HG03432 (cell line): ENCODE data around the gene UBTD1.
"Not testable (repeated sequence)": the region's sequence is repeated elsewhere in the genome, so short reads cannot be mapped to it uniquely, and the experiment has no call there.

Experiments used
- ATAC-seq: cut with Tn5 transposase; IDR thresholded peaks from one replicate; pipeline ENCODE4 v1.9.1; 2021; ENCODE audit warnings: mild to moderate bottlenecking, moderate library complexity; ENCODE audit not compliant: unreplicated experiment

Gene UBTD1

DNA sequence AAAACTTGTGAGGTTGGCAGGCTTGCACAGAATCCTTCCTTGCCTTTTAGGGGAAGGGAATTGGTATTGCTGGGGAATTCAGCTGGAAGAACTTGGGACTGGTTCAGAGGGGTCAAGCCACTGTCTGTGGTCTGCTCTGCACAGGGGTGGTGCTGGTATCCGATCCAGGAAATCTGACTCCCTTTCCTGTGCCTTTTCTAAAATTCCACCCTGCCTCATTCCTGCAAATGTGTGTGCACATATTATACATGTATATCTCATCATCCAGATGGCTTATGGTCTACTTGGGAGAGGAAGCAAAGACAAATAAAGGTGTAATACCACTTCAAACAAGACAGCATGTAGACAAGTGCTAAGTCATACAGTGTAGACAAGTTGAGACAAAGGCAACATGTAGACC, 14.3 kb downstream of the UBTD1 start:
- ATAC-seq: no peak

GRCh38 chr10:97514344-97514743, 15.6 kb downstream of the UBTD1 start:
- no peak for ATAC-seq

DNA sequence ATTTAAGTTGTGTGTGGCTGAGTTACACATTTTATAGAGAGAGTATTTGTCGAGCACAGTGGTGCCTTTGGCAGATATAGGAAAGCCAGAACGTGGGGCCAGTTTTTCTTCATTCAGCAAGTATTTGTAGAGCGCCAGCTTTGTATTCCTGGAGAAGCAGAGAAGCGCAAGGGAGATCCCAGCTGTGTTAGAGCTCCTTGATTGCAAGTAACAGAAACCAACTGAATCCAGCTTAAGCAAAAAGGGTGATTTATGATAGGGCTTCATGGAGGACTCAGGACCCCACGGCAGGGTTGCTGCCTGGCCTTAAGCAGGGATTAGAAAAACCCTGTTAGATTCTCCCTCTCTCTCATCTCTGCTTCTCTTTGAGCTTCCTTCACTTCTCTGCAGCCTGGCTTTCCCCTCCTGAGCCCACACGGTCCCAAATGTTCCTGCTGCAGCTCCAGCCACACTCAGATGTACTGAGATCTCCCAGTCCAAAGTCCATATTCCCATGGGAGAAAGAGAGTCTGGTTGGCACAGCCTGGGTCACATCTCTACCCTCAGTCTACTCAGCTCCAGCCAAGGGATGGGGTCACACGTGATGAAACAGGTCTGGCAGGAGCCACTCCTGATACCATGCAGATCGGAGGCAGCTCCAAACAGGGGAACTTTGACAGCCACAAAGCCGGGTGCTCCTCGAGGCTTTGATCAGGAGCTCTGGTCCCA, 16.7 kb downstream of the UBTD1 start:
- ATAC-seq: no peak

GRCh38 chr10:97517096-97517750, 18.5 kb downstream of the UBTD1 start:
- ATAC-seq: no peak

DNA sequence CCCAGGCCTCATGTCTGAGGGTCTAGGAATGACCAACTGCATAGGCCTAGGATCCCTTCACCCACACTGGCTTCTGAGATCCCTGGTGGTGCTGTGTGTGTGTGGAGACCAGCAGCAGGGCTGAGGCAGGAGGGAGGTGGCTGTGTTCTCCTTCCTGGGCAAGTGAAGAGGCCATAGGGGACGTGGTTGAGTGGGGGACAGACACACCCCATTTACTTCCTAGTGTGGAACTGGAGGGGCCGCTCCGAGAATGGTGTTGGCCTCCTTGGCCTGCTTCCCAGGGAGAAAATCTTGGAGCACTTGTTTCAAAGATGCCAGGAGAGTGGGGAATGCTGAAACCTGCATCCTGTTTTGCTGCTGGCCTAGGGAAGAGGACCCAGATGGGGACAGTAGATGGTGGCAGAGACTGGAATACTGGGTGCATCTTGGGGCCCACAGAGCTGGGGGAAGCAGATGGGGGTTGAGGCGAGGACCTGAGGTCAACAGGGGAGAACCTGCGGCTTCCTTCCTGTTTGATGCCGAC, 19.1 kb downstream of the UBTD1 start:
- ATAC-seq: no peak

- ATAC-seq: no peak
Observed at GRCh38 chr10:97518301-97519043, 19.7 kb downstream of the UBTD1 start.

DNA sequence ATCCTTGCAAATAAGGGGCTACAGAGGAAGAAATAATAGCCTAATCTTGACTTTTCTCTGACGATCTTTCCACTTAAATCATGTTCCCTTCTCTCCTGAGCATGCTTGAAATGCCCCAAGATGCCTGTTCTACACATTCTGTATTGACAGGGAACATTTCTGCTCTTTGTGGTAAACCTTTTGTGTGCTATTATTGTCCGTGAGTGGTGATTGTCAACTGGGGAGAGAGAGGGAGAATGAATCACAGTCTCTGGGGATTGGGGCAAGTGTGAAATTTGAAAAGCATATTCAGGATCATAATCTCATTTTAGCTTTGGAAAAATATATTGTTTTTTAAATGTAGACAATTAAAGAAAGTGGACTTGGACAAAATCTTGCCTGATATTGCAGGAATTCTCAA, 20.6 kb downstream of the UBTD1 start:
- no peak for ATAC-seq

- ATAC-seq: no peak
Observed at GRCh38 chr10:97520520-97520919, 21.8 kb downstream of the UBTD1 start.

DNA sequence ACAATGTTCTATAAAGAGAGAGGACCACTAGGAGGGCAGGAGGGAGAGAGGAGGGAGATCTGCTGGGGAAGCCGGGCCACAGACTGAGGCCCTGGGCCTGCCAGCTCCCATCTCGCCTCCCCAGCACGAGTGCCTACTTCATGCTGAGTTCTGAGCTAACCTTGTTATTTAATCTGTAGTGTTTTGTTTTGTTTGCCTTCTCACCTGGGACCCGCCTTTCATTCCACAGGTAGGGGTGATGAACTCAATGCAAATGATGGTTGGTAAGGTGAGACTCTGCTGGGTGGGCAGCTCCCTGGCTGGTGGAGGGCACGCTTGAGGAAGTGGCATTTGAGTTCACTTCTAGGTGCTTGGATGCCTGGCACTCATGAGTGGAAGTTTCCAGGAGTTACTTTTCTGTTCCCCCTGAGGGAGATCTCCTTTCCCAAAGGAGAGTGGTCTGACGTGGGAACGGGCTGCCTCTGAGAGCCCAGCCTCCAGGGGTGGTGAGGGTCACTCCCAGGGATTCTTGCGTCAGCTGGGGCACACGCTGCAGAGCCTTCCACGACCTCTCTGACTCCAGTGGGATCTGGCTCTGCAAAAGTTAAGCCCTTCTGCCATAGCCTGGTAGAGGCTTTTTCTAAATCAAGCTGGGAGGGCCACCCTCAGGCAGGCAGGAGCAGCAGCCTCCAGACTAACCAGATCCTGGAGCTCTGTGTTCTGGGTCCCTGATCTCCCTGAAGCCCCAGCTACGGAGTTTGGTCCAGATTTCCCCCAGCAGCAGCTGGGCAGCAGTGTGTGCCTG, 22.4 kb downstream of the UBTD1 start:
- ATAC-seq: no peak

- ATAC-seq: no peak
Observed at GRCh38 chr10:97522071-97522470, 23.3 kb downstream of the UBTD1 start.

- ATAC-seq: no peak
Observed at GRCh38 chr10:97522937-97523336, 24.2 kb downstream of the UBTD1 start.

- no peak for ATAC-seq
Observed at GRCh38 chr10:97525086-97525485, 26.4 kb downstream of the UBTD1 start.

GRCh38 chr10:97525683-97526110, 27.0 kb downstream of the UBTD1 start:
- ATAC-seq: no peak

GRCh38 chr10:97528876-97529275, 30.2 kb downstream of the UBTD1 start:
- not testable (repeated sequence) for ATAC-seq

DNA sequence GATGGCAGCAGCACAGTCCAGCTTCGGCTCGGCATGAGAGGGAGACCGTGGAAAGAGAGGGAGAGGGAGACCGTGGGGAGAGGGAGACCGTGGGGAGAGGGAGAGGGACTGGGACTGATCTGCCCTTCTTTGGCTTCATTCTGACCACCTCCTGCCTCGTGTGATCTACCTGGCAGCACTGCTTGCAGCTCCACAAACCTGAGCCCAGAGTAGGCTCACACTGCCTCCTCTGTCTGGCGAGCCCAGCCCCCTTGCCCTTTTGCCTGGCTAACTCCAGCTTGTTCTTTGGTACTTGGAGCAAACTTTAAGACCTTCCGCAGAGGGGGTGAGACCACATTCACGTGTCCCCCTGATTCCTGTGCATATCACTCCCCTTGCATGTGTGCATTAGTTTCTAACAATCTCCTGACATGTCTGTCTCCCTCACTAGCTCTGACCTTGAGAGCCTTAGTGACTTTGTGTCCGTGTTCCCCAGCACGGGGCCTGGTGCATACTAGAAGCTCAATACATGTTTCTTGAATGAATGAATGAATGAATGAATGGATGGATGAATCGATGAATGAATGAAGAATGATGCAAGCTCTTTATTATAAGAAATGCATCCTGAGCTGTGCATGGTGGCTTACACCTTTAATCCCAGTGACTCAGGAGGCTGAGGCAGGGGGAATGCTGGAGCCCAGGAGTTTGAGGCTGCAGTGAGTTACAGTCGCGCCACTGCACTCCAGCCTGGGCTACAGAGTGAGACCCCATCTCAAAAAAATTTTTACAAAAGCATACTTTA, 31.2 kb downstream of the UBTD1 start:
- ATAC-seq: no peak

- ATAC-seq: no peak
Observed at GRCh38 chr10:97531401-97531986, 32.8 kb downstream of the UBTD1 start.

- ATAC-seq: no peak
Observed at GRCh38 chr10:97532935-97533671, 34.4 kb downstream of the UBTD1 start.

GRCh38 chr10:97533888-97534287, 35.2 kb downstream of the UBTD1 start:
- ATAC-seq: no peak

GRCh38 chr10:97534746-97535367, 36.1 kb downstream of the UBTD1 start:
- no peak for ATAC-seq
